Measurements from ENCODE around the gene CCR5AS.

CCR5AS gene

DNA sequence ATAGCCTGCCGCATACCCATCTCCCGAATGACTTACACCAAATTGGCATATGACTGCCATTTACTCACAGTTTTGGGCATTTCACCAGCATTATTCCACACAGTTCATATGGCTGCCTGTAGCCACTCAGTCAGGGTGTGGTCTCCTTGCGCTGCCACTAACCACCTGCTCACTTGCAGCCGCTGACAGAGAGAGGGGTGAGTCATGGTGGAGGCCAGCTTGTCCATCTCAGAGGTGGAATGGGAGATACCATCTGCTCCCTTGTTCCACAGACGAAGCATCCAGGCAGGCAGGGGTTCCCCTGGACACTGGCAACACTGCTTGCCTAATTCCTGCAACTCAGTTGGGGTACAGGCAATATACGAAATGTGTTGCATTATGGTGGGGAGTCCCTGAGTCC is 15.8 kb upstream of the CCR5AS start:
- Histone ChIP-seq H3K4me1 (peaks cover 0 to 9% of the 10 kb centered on the region in 2 donors), H3K27me3 (no peaks in the 10 kb centered on the region), H3K36me3 (peaks cover 0 to 6% of the 10 kb centered on the region in 2 donors), H3K4me3 (no peak overlapping the region), H3K27ac (no peak overlapping the region), H3K9me3 (no peaks in the 10 kb centered on the region)
- ATAC-seq (peak; percentile 39), DNase-seq (no peak)
- TF ChIP-seq, protein P1, sequence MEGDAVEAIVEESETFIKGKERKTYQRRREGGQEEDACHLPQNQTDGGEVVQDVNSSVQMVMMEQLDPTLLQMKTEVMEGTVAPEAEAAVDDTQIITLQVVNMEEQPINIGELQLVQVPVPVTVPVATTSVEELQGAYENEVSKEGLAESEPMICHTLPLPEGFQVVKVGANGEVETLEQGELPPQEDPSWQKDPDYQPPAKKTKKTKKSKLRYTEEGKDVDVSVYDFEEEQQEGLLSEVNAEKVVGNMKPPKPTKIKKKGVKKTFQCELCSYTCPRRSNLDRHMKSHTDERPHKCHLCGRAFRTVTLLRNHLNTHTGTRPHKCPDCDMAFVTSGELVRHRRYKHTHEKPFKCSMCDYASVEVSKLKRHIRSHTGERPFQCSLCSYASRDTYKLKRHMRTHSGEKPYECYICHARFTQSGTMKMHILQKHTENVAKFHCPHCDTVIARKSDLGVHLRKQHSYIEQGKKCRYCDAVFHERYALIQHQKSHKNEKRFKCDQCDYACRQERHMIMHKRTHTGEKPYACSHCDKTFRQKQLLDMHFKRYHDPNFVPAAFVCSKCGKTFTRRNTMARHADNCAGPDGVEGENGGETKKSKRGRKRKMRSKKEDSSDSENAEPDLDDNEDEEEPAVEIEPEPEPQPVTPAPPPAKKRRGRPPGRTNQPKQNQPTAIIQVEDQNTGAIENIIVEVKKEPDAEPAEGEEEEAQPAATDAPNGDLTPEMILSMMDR (IDR thresholded peaks at IDR 0.05), result no peak
- intact Hi-C loops (cut with DNase I), result loop anchor here in 1 of 2 donors (10.0 kb wide), 1 partner anchor 148 kb away; no protein-coding TSS in a partner anchor

DNA sequence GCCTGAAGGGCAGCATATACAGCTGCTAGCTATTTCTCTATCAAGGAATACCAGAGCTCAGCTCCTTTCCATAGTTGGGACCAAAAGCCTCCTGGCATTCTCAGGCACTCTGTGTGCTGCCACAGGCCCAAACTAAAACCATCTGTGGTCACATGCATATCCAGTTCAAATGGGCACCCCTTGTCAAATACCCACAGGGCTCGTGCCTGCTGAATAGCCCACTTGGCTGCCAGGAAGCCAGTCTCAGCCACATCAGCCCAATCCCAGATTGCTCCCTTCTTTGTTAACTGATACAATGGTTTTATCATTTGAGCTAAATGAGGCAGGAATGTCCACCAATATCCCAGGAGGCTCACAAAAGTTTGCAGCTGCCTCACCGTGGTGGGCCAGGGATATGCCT is 14.1 kb upstream of the CCR5AS start:
- ATAC-seq, result no peak
- TF ChIP-seq, protein P1 (IDR thresholded peaks at IDR 0.05), result no peak

DNA sequence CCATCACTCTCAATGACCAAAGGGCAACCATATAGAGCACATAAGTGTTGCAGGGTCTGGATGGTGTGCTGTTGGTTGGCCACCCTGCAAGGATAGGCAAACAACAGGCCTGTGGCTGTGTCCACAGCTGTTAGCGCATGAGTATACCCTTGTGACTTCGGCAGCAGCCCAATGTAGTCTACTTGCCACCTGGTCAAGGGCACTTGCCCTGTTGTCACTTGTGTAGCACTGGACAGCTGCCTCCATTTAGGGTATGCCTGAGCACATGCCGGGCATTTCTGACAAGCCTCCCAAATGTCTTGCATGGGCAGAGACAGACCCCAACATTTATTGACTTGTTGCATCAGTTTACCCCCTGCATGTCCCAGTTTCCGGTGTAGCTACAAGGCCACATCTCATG is 12.9 kb upstream of the CCR5AS start:
- Histone ChIP-seq H3K4me1 (peaks cover 0 to 9% of the 10 kb centered on the region in 2 donors), H3K9me3 (no peaks in the 10 kb centered on the region), H3K27me3 (no peaks in the 10 kb centered on the region), H3K27ac (no peak overlapping the region), H3K36me3 (peaks cover 0 to 8% of the 10 kb centered on the region in 2 donors), H3K4me3 (no peak overlapping the region)
- DNase-seq (no peak), ATAC-seq (no peak)
- intact Hi-C loops (cut with DNase I), result loop anchor here in 1 of 2 donors (10.0 kb wide), 1 partner anchor 145 kb away; no protein-coding TSS in a partner anchor
- TF ChIP-seq, protein P1 (IDR thresholded peaks at IDR 0.05), result no peak

More for the DNA sequence above, 14.1 kb upstream of the CCR5AS start:
- H3K9me3 ChIP-seq, result no peaks in the 10 kb centered on the region
- H3K27ac ChIP-seq, result no peak overlapping the region
- peaks cover 0 to 8% of the 10 kb centered on the region in 2 donors for H3K36me3 ChIP-seq
- intact Hi-C loops (cut with DNase I), result loop anchor here in 1 of 2 donors (10.0 kb wide), 1 partner anchor 146 kb away; no protein-coding TSS in a partner anchor
- H3K27me3 ChIP-seq, result no peaks in the 10 kb centered on the region
- H3K4me1 ChIP-seq, result peaks cover 0 to 9% of the 10 kb centered on the region in 2 donors
- no peak overlapping the region for H3K4me3 ChIP-seq
- no peak for DNase-seq

DNA sequence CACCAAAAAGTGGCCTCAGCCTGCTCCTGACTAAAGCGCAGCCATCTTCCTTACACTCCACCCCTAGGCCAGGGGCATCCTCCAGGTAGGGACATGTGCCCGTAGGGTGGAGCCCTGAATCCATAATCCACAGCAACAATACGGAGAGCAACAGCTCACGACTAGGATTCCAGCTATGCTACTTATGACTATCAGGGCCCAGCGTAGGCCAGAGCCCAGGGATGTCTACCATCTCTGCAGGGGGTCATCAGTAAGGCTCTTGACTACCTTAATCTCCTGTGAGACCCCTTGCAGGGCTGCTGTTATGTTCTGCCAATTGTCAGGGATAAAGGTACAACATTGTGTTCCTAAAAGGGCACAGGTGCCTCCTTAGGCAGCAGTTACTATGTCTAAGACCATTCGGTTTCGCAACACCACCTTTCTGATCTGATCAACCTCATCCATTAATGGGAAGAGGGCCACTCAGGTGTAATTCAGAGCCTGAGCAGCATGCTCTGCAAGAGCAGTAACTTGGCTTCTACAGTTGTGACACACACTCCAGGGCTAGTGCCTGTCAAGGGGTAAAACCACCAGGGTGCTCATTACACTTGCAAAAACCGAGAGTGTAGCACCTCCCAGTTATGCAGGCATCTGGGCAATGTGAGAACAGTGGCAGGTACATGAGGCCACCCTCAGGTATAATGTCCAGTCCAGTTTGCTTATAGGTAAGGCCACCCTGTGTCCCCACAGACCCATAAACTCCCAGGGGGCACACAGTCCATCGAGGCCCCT is 11.2 kb upstream of the CCR5AS start:
- no peak overlapping the region for H3K4me3 ChIP-seq
- TF ChIP-seq, protein P1 (IDR thresholded peaks at IDR 0.05), result no peak
- peak; percentile 72 for ATAC-seq
- peaks cover 0 to 21% of the 10 kb centered on the region in 2 donors for H3K4me1 ChIP-seq
- no peaks in the 10 kb centered on the region for H3K9me3 ChIP-seq
- no peaks in the 10 kb centered on the region for H3K27me3 ChIP-seq
- intact Hi-C loops (cut with DNase I), result no loop called here
- peaks cover 0 to 8% of the 10 kb centered on the region in 2 donors for H3K36me3 ChIP-seq
- no peak overlapping the region for H3K27ac ChIP-seq
- no peak for DNase-seq

DNA sequence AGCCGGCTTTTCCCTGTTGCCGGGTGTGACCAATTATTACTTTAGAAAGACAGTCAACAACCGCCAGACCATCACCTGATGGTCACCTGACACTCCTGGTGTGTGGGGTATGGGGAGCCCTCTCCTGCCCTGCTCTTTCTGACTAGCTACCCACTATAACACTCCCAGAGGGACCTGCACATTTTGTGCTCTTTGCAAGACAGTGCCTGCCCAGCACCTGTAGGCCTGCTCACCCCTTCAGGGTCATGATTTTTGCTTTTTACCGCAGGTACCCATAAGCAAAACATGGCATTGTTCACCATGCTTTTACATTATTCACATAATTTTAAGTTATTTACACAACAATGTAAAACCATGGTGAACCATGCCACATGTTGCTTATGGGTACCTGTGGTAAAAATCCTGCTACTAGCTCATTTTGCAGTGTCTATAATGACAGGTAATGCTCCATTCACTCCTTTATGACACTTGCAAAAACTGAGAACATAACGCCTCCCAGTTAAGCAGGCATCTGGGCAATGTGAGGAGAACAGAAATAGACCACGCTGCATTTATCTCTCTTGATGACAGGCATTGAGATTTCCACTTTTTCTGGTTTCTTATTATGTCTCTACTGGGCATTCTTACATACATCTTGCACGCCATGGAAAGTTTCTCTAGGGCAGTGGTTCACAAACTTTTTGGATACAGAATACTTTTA is 10.1 kb upstream of the CCR5AS start:
- Histone ChIP-seq H3K4me1 (peaks cover 0 to 31% of the 10 kb centered on the region in 2 donors), H3K4me3 (no peak overlapping the region), H3K36me3 (peaks cover 0 to 8% of the 10 kb centered on the region in 2 donors), H3K27me3 (no peaks in the 10 kb centered on the region), H3K27ac (peak overlapping the region in 1 of 2 donors; percentile 9), H3K9me3 (no peaks in the 10 kb centered on the region)
- intact Hi-C loops (cut with DNase I), result no loop called here
- no peak for ATAC-seq
- no peak for DNase-seq
- TF ChIP-seq, protein P1 (IDR thresholded peaks at IDR 0.05), result no peak

Measured in left lung (tissue), 4 donors.